ENCODE measurements around the gene AUTS2.
A peak's percentile ranks its signal among the peaks of the same experiment; 100 is the strongest.

AUTS2 gene

DNA sequence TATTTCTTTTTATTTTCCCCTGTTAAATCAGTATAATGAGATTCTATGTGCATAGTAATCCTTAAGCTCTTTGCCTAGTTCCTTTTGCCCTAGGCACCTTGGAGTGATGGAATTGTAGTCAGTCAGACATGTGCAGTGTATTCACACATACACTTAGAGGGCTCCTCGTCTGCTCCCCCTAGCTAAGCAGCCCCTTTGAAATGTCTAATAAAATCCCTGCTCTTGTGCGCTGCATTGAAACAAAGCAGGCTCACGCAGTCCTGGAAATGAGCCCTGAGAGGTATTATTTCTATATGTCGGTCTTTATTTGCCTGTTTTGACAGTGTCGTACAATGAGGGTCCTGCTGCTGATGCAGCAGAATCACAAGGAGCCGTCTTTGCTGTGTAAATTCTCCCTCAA lies 258.7 kb downstream of the AUTS2 start:
- no peak for DNase-seq (ENCODE audit: low spot score)

GRCh38 chr7:69858471-69858870 lies 260.2 kb downstream of the AUTS2 start:
- no peak for DNase-seq (ENCODE audit: low spot score)

DNA sequence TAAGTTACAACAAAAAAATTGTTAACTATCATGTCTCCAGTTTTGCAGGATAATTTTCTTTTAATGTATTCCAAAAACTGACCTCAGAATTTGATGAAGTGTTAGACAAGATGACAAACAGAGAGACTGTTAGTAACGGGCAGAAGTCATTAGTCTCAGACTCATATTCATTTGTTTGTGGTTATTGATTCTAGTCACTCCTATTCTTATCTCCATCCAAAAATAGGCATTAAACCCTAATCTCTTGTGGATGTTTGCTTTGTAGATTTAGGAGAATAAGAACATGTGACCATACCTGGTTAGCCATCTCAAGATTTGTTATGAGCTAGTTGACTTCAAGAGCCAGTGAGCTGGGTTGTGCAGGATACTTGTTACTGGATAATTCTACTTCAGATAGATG lies 261.1 kb downstream of the AUTS2 start:
- DNase-seq (ENCODE audit: low spot score): no peak

DNA sequence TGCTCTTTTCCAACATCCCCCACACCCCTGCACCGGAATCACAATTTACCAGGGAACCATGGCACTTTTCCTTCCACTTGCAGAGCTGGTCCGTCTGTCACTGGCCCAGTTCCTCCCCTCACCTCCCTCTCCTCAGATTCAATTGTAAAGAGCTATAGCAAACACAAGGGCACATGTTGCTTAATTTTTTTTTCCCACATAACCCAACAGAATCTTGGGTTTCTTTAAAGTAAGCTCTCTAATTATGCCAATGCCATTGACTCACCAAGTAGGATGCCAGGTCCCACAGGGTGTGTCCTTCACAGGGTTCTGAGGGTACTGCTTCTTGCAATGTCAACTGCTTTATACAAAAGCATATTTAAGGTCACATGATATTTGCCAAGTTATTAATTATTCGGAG lies 262.2 kb downstream of the AUTS2 start:
- no peak for DNase-seq (ENCODE audit: low spot score)

GRCh38 chr7:69860941-69861622 lies 262.8 kb downstream of the AUTS2 start:
- DNase-seq (ENCODE audit: low spot score): no peak

GRCh38 chr7:69862413-69863064 lies 264.3 kb downstream of the AUTS2 start:
- DNase-seq (ENCODE audit: low spot score): no peak

- peak; percentile 4 for DNase-seq (ENCODE audit: low spot score)
Measured at GRCh38 chr7:69864274-69864673, 266.0 kb downstream of the AUTS2 start.

GRCh38 chr7:69864822-69865221 lies 266.5 kb downstream of the AUTS2 start:
- no peak for DNase-seq (ENCODE audit: low spot score)

DNA sequence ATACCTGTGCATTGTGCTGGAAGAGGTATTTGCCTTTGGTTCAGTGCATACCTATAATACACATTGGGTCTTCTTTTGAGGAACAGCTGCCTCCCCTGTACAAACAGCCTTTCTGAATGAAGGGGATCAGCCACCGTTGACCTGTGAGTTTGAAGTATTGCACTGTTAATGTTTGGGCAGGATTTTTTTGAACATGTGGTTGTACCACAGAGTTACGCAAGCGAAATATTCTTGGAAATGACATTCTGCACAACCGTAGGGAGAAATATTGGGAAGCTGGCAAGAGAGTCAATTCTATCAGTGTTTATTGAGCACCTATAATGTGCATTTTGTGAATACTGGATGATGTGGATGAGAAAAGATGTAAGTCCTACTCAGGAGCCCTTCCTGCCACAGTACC lies 270.6 kb downstream of the AUTS2 start:
- DNase-seq (ENCODE audit: low spot score): no peak

DNA sequence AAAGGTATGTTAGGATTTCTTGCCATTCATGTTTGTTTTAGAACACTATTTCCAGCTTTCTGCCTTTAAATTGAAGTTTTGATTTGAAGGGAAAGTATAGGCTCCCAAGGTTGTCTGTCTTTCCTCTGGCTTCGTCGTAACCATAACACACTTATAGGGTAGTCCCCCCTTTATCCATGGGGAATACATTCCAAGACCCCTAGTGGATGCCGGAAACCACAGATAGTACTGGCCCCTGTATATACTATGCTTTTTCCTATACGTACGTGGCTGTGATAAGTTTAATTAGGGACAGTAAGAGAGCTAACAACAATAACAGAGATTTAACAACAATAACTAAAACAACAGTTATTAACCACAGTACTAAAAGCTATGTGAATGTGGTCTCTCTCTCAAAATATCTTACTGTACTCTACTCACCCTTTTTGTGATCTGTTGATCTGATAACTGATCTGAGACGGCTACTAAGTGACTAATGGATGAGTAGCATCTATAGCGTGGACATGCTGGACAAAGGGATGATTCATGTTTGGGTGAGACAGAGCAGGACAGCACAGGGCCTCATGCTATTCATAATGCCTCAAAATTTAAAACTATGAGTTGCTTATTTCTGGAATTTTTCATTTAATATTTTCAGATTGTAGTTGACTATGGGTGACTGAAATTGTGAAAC lies 273.1 kb downstream of the AUTS2 start:
- peak; percentile 65 for DNase-seq (ENCODE audit: low spot score)

DNA sequence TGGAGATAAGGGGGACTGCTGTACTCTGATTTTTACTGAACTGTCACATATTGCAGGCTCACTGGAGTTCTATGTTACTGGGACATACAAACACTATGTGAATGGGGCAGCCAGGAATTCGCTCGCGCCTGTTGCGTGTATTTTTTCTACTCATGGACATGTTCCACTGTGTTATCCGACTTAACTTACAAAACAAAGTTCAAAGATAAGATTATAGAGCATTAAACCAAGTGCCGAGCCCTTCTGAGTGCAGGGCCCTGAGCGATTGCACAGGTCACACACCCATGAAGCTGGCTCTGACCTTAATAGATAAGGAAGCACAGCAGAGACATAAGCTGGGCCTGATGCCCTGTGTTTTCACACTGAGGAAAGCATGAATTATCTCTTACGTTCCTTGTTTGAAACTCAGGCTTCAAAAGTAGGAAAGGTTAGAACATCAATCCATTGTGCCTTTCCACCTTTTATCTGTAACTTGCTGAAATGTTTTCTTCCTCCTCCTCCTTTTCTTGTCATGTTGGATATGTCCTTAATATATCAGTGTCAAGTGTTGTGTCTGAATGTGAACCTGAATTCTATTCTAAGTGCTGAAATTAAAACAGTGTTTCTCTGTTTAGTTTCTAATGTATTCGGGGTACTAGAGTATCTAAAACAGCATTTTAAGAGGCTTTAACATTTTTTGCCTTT lies 273.8 kb downstream of the AUTS2 start:
- DNase-seq (ENCODE audit: low spot score): no peak

- no peak for DNase-seq (ENCODE audit: low spot score)
Measured at GRCh38 chr7:69873512-69873911, 275.2 kb downstream of the AUTS2 start.

GRCh38 chr7:69878015-69878414 lies 279.7 kb downstream of the AUTS2 start:
- no peak for DNase-seq (ENCODE audit: low spot score)

- no peak for DNase-seq (ENCODE audit: low spot score)
Measured at GRCh38 chr7:69878591-69878990, 280.3 kb downstream of the AUTS2 start.

DNA sequence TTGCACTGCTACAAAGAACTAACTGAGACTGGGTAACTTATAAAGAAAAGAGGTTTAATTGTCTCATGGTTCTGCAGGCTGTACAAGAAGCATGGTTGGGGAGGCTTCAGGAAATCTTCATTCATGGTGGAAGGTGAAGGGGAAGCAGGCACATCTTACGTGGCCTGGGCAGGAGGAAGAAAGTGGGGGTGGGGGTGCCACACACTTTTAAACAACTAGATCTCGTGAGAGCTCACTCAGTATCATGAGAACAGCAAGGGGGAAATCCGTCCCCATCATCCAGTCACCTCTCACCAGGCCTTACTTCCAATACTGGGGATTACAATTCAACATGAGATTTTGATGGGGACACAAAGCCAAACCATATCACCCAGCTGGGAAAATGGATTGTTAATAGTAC lies 281.7 kb downstream of the AUTS2 start:
- no peak for DNase-seq (ENCODE audit: low spot score)

DNA sequence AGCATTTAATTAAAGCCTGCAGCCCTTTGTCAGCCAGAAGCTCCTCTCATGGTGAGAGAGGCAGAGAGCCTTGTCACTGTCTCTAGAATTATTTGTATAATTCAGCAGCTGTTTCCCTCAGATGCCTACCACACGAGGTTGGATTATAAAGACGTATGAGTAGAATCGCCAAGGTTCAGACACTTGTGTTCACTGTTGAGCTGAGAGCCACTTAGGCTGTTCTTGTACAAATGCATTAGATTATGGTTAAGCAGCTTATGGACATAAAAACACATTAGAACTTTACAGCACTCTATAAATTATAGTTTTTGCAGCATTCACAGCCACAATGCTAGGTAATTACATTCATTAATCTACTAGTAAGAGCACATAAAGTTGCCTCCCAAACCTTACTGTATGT lies 282.6 kb downstream of the AUTS2 start:
- no peak for DNase-seq (ENCODE audit: low spot score)

DNA sequence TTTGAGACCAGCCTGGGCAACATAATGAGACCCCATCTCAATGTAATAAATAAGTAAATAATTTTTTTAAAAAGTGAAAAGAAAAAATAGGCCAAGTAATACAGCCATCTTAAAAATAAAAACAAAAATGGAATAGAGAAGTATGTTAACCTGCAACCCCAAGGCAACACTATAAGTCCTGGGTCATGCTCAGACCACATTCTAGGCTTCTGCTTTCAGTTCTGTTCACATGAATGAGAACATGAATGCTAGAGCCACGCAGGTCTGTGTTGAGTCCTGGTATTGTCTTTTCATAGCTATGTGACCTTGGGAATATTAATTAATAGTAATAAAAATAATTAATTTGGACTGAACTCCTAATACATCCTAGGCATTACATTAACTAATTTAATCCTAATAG lies 284.0 kb downstream of the AUTS2 start:
- no peak for DNase-seq (ENCODE audit: low spot score)

DNA sequence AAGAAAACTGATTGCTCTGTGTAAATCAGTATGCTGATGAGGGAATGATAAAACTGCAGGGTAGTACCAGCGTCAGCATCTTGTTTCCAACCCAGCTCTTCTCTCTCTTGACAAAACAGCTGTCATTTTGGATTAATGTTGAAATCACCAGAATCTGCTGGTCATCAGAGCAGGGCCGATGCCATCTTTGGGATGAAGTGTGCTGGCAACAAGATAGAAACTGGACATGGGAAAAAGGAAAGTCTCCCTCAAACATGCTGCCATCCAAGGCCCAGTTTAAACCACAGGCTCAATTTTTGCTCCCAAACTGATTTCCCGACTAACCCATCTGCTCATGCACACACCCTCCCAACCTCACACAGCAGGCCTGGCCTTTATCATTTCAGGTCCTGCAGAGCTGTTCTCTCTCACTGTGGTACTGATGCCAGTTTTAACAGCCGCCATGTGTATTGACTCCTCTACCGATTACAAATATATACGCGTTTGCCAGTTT lies 285.2 kb downstream of the AUTS2 start:
- DNase-seq (ENCODE audit: low spot score): no peak

DNA sequence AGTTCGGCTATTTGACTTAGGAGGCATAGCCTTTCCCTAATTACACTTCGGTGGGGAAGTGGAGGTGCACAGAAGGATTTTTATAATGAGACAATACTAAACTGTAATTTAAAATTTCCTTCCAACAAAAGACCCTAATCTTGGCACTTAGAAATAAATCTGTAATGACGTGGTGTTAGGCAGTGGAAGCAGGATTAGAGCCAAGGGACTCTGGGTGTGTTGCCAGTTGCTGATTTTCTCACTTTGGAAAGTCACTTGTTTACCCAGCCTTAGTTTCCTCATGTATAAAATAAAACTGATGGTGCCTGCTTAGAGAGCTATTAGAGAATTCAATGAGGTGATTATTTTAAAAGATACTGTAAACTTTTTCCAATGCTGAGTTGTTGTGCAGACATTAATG lies 287.2 kb downstream of the AUTS2 start:
- no peak for DNase-seq (ENCODE audit: low spot score)

DNA sequence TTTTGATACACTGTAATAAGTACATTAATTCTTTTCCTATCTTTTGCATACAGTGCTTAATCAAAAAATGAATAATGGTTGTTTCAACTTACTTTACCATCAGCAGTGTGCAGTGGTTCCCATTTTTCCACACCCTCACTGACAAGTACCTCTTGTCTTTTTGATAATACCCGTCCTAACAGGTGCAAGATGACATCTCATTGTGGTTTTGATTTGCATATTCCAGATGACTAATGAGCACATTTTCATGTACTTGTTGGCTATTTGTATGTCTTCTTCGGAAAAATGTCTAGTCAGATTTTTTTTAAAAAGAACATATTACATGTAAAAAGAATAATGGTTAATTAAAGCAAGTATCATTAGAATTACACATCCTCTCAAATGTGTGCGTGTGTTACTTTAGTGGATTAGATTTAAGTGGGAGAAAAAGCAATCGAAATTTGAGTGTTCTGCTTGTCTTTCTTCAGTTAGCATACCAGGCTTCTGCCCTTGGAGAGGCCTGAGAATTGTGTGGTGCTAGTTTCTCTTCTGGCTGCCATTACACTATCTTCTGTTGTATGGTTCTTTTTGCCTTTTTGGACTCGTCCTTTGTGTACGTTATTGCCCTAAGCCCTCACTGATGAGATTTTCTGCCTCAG lies 291.2 kb downstream of the AUTS2 start:
- DNase-seq (ENCODE audit: low spot score): no peak

DNA sequence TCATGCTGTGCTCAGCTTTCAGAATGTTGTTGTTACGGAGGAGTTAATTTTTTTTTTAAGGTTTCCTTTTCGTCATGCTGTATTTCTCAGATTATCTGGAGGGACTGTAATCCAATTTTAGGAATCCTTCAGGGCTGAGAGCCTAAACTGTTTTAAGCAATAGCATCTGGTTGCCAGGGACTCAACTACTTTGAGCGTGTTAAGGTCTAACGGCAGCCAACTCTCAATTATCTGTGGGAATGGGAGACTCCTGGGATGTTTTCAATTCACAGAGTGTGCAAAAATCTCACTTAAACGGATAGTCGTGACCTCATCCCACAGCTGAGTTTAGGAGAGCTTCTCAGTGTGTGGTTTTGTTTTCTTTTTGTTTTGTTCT lies 291.7 kb downstream of the AUTS2 start:
- no peak for DNase-seq (ENCODE audit: low spot score)

- DNase-seq (ENCODE audit: low spot score): no peak
Measured at GRCh38 chr7:69892790-69893189, 294.5 kb downstream of the AUTS2 start.
